Hepatocyte (in vitro differentiated cells): ENCODE data around the gene SGO1. TPM values are rescaled to one million over a fixed set of nuclear protein-coding genes. Genes with fewer than 3 reads are reported as not detected.
"Not testable (repeated sequence)": the region's sequence is repeated elsewhere in the genome, so short reads cannot be mapped to it uniquely, and the experiment has no call there.

Experiments used
- DNase-seq: peaks from one replicate; pipeline ENCODE4 v3.0.0-alpha.2; 2016; ENCODE audit warnings: low spot score
- H2AFZ ChIP-seq: fragments of 200-600 bp; sonication (generic); 2 replicates; pipeline ENCODE4 v1.6.0; 2016; ENCODE audit warnings: antibody characterized with exemption, mild to moderate bottlenecking
- H3K27ac ChIP-seq: fragments of 200-600 bp; sonication (generic); 2 replicates; pipeline ENCODE4 v1.5.1; 2016; ENCODE audit warnings: mild to moderate bottlenecking
- H3K27me3 ChIP-seq: fragments of 200-600 bp; sonication (generic); 2 replicates; pipeline ENCODE4 v1.6.1; 2016
- H3K36me3 ChIP-seq: fragments of 200-600 bp; sonication (generic); replicated peaks from 2 replicates; pipeline ENCODE4 v1.5.1; 2016; ENCODE audit warnings: low read depth; ENCODE audit not compliant: insufficient read depth
- H3K4me1 ChIP-seq: fragments of 200-600 bp; sonication (generic); 2 replicates; pipeline ENCODE4 v1.5.1; 2016; ENCODE audit warnings: mild to moderate bottlenecking, moderate library complexity; ENCODE audit not compliant: insufficient read depth
- H3K4me2 ChIP-seq: fragments of 200-600 bp; sonication (generic); 2 replicates; pipeline ENCODE4 v1.6.0; 2016
- H3K4me3 ChIP-seq: fragments of 200-600 bp; sonication (generic); 2 replicates; pipeline ENCODE4 v1.5.1; 2016; ENCODE audit warnings: mild to moderate bottlenecking
- H3K79me2 ChIP-seq: fragments of 200-600 bp; sonication (generic); 2 replicates; pipeline ENCODE4 v1.6.0; 2017; ENCODE audit warnings: mild to moderate bottlenecking
- H3K9me2 ChIP-seq: fragments of 200-600 bp; sonication (generic); replicated peaks from 2 replicates; pipeline ENCODE4 v1.6.0; 2017; ENCODE audit warnings: mild to moderate bottlenecking; ENCODE audit not compliant: insufficient read depth
- H3K9me3 ChIP-seq: fragments of 200-600 bp; sonication (generic); 2 replicates; pipeline ENCODE4 v1.5.1; 2016; ENCODE audit warnings: low read depth, mild to moderate bottlenecking
- H4K20me1 ChIP-seq: fragments of 200-600 bp; sonication (generic); 2 replicates; pipeline ENCODE4 v1.6.0; 2016; ENCODE audit warnings: mild to moderate bottlenecking; ENCODE audit not compliant: insufficient read depth, poor library complexity, severe bottlenecking
- EZH2 ChIP-seq: fragments of 200-600 bp; sonication (generic); IDR thresholded peaks from 2 replicates; pipeline ENCODE4 v1.6.1; 2016; ENCODE audit warnings: antibody characterized with exemption, mild to moderate bottlenecking, borderline replicate concordance
- EZH2phosphoT487 ChIP-seq: fragments of 200-600 bp; sonication (generic); IDR thresholded peaks from one replicate; pipeline ENCODE4 v1.6.1; 2018; ENCODE audit warnings: antibody characterized with exemption, mild to moderate bottlenecking, low read depth, moderate library complexity; ENCODE audit not compliant: unreplicated experiment, severe bottlenecking
- WGBS: methylation state at CpG from one replicate; pipeline ENCODE4 v1.1.6; 2016; ENCODE audit warnings: low lambda C conversion rate; ENCODE audit errors: missing lambda C conversion rate; 5-methylcytosine and 5-hydroxymethylcytosine counted together
- polyA plus RNA-seq: library from polyadenylated mRNA; unstranded; fragments of >200 nt; fragmentation: Nextera tagmentation; extraction: Ambion mirVana; gene quantifications from 2 replicates; pipeline ENCODE4 v1.2.1, GENCODE V29; 2016
- total RNA-seq: library from RNA; depleted of rRNA; stranded (reverse); fragments of >200 nt; gene quantifications from 2 replicates; pipeline ENCODE4 v1.2.3, GENCODE V29; 2014
- TF ChIP-seq, protein P1 (sequence below): fragments of 200-600 bp; sonication (generic); IDR thresholded peaks from 2 replicates; pipeline ENCODE4 v1.5.1; 2016; ENCODE audit warnings: antibody characterized with exemption, mild to moderate bottlenecking; ENCODE audit not compliant: poor library complexity

SGO1 gene
- total and polyA plus RNA-seq, 2 experiments from 2014 or later = 5.8 to 6.7 TPM

DNA sequence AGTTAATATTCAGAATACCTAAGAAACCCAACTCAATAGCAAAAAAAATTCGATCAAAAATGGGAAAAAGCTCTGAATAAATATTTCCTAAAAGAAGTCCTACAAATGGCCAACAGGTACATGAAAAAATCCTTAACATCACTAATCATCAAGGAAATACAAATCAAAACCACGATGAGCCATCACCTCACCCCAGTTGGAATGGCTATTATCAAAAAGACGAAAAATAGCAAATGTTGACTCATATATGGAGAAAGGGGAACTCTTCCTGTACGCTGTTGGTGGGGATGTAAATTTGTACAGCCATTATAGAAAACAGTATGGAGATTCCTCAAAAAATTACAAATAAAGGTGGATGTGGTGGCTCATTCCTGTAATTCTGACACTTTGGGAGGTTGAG lies 29.6 kb upstream of the SGO1 start:
- H3K4me2 ChIP-seq = no peak overlapping the region
- H3K9me3 ChIP-seq = no peaks in the 10 kb centered on the region
- whole genome bisulfite sequencing = 89% methylated on average over 4 of the region's 4 CpGs
- H3K4me1 ChIP-seq = no peaks in the 10 kb centered on the region
- H2AFZ ChIP-seq = no peak overlapping the region
- no peaks in the 10 kb centered on the region for H3K79me2 ChIP-seq
- DNase-seq = no peak
- H3K36me3 ChIP-seq = no peaks in the 10 kb centered on the region
- no peaks in the 10 kb centered on the region for H3K9me2 ChIP-seq
- no peak overlapping the region for H3K27ac ChIP-seq
- H3K4me3 ChIP-seq = no peak overlapping the region
- no peak for TF ChIP-seq EZH2
- no peak for TF ChIP-seq EZH2phosphoT487
- TF ChIP-seq, protein P1, sequence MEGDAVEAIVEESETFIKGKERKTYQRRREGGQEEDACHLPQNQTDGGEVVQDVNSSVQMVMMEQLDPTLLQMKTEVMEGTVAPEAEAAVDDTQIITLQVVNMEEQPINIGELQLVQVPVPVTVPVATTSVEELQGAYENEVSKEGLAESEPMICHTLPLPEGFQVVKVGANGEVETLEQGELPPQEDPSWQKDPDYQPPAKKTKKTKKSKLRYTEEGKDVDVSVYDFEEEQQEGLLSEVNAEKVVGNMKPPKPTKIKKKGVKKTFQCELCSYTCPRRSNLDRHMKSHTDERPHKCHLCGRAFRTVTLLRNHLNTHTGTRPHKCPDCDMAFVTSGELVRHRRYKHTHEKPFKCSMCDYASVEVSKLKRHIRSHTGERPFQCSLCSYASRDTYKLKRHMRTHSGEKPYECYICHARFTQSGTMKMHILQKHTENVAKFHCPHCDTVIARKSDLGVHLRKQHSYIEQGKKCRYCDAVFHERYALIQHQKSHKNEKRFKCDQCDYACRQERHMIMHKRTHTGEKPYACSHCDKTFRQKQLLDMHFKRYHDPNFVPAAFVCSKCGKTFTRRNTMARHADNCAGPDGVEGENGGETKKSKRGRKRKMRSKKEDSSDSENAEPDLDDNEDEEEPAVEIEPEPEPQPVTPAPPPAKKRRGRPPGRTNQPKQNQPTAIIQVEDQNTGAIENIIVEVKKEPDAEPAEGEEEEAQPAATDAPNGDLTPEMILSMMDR = no peak
- no peaks in the 10 kb centered on the region for H4K20me1 ChIP-seq
- no peaks in the 10 kb centered on the region for H3K27me3 ChIP-seq

GRCh38 chr3:20213491-20213890 lies 27.5 kb upstream of the SGO1 start:
- not testable (repeated sequence) for H3K27ac ChIP-seq, H3K36me3 ChIP-seq, H3K4me3 ChIP-seq, H3K9me3 ChIP-seq, H3K9me2 ChIP-seq, H3K4me1 ChIP-seq, H3K79me2 ChIP-seq, H2AFZ ChIP-seq, DNase-seq, H4K20me1 ChIP-seq, H3K4me2 ChIP-seq, H3K27me3 ChIP-seq
- WGBS = 100% methylated on average over 1 of the region's 1 CpG

- H3K9me3 ChIP-seq, H2AFZ ChIP-seq, H3K27me3 ChIP-seq, H3K9me2 ChIP-seq, H4K20me1 ChIP-seq, H3K79me2 ChIP-seq, H3K4me2 ChIP-seq, DNase-seq, H3K36me3 ChIP-seq, H3K27ac ChIP-seq, H3K4me3 ChIP-seq, H3K4me1 ChIP-seq: not testable (repeated sequence)
- WGBS = 90% methylated on average over 2 of the region's 2 CpGs
These were observed 21.9 kb upstream of the SGO1 start for GRCh38 chr3:20207945-20208344.

GRCh38 chr3:20205898-20206297 lies 19.9 kb upstream of the SGO1 start:
- H3K4me2 ChIP-seq, H3K79me2 ChIP-seq, H3K36me3 ChIP-seq, H3K9me2 ChIP-seq, H2AFZ ChIP-seq, H4K20me1 ChIP-seq, H3K27me3 ChIP-seq, H3K9me3 ChIP-seq, H3K27ac ChIP-seq, DNase-seq, H3K4me1 ChIP-seq, H3K4me3 ChIP-seq: not testable (repeated sequence)

DNA sequence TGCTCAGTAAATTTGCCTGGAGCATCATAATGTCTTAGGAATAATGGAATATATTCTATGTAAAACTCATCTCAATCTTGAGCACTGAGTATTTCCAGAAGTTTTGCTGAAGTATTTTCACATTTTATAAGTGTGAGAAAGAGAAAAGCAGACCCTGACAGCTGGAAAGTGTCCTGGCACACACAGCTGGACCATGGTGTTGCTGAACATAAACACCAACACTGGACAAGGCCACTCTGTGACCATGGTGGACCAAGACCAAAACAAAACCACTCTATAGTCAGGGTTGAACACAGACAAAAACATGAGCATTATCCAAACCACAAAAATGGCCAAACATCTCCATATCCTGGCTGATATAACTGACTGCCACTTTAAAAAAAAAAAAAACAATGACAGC lies 15.1 kb upstream of the SGO1 start:
- H4K20me1 ChIP-seq = no peaks in the 10 kb centered on the region
- H3K4me3 ChIP-seq = no peak overlapping the region
- no peaks in the 10 kb centered on the region for H3K9me2 ChIP-seq
- no peak overlapping the region for H3K4me2 ChIP-seq
- H3K4me1 ChIP-seq = no peaks in the 10 kb centered on the region
- no peaks in the 10 kb centered on the region for H3K27me3 ChIP-seq
- no peak overlapping the region for H2AFZ ChIP-seq
- TF ChIP-seq EZH2phosphoT487 = no peak
- TF ChIP-seq, protein P1 = no peak
- no peak for TF ChIP-seq EZH2
- no peaks in the 10 kb centered on the region for H3K9me3 ChIP-seq
- H3K79me2 ChIP-seq = no peaks in the 10 kb centered on the region
- no peaks in the 10 kb centered on the region for H3K36me3 ChIP-seq
- DNase-seq = no peak
- no peak overlapping the region for H3K27ac ChIP-seq
